GM19099 (cell line): ENCODE measurements around the gene FPR3.

ENCODE experiments used
- POLR2A ChIP-seq: IDR thresholded peaks from 3 replicates; pipeline ENCODE4 v1.6.1; 2011; ENCODE audit warnings: low read depth; ENCODE audit not compliant: insufficient read length; ENCODE audit errors: extremely low read depth

The FPR3 gene, protein sequence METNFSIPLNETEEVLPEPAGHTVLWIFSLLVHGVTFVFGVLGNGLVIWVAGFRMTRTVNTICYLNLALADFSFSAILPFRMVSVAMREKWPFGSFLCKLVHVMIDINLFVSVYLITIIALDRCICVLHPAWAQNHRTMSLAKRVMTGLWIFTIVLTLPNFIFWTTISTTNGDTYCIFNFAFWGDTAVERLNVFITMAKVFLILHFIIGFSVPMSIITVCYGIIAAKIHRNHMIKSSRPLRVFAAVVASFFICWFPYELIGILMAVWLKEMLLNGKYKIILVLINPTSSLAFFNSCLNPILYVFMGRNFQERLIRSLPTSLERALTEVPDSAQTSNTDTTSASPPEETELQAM

GRCh38 chr19:51794885-51795490, at the start of gene FPR3:
Gene FPR3 (plus strand): TSS chr19:51795157. CDS start chr19:51823749, 28,592 bp downstream.
- TF ChIP-seq POLR2A, result no peak

GRCh38 chr19:51746731-51747130, 48.2 kb upstream of the FPR3 start:
- no peak for TF ChIP-seq POLR2A

DNA sequence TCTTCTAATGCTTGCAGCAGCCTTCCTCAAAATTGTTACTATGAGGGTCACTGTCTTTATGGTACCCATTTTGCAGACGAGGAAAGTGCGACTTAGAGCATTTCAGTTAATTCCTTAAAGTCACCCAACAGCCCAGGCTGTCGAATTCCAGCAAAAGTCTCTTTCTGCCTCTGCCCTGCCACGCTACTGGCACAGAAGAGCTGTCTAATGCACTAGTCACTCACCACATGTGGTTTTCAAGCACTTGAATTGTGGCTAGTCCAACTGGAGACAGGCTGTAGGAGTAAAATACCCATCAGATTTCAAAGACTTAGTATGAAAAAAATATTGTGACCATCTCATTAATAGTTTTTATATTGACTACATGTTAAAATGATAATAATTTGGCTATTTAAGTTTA, 45.0 kb upstream of the FPR3 start:
- no peak for TF ChIP-seq POLR2A

GRCh38 chr19:51750400-51751094, 44.4 kb upstream of the FPR3 start:
- no peak for TF ChIP-seq POLR2A

GRCh38 chr19:51751655-51752054, 43.3 kb upstream of the FPR3 start, which contains the start of gene FPR1:
Gene FPR1 (minus strand): TSS chr19:51751878. CDS start chr19:51746994, 4,884 bp downstream.
- TF ChIP-seq POLR2A, result no peak

- TF ChIP-seq POLR2A, result no peak
Observed at GRCh38 chr19:51754109-51754508, 40.8 kb upstream of the FPR3 start.

DNA sequence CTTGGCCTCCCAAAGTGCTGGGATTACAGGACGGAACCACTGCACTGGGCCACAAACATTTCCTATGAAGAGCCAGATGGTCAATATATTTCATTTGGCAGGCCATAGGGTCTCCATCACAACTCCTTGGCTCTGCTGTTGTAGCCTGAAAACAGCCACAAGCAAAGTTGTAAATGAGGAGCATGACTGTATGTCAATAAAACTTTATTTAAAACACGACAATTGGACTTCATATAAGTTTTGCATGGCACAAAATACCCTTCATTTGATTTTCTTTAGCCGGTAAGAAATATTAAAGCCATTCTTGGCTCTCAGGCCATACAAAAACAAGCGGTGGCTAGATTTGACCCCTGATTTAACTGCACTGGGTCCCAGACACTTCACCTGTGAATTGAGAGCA, 40.2 kb upstream of the FPR3 start:
- TF ChIP-seq POLR2A, result no peak

GRCh38 chr19:51755571-51755970, 39.4 kb upstream of the FPR3 start:
- TF ChIP-seq POLR2A, result no peak

DNA sequence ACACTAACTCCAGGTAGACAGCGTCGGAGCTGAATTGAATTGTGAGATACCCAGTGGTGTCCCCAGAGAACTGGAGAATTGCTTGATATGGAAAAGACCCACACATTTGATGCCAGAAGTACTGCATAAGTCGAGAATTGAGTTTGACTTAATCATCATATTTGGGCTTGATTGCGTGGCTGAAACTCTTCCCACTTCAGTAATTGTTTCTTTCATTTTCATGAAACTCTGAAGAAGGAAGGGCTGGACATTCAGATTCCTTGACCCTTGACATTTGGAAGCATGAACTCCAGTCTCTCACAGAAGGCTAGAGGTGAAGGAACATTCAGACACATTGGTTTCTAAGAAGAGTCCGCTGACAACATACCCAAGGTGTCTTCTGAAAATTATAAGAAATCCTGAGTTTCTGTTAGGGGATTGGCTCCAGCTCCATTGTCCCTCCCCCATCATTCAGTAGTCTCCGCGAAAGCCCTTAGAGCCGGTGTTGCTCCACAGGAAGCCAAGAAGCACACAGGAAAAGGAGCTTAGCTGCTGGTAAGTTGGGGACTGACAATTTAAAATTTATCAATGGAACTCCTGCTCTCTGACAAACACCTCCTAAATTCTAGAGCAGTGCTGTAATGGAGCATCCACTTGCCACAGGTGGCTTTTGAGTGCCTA, 34.1 kb upstream of the FPR3 start, which contains the start of gene FPR2:
TSS of gene FPR2 (plus strand) at position 484 of the 660 bp plus-strand sequence. CDS start 7,479 bp downstream, outside the sequence.
- TF ChIP-seq POLR2A, result no peak

DNA sequence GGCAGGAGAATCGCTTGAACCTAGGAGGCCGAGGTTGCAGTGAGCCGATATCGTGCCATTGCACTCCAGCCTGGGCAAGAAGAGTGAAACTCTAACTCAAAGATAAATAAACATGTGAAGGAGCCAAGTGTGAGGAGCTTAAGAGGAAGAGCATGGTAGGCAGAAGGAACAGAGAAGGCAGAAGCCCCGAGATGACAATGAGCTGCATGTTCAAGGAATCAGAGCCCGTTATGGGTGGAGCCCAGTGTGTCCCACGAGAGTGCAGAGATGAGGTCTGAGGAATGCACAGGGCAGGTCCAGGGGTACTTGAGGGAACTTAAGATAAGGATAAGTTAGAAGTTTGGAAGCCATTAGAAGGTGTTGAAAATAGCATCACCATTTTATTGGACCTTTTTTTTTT, 33.3 kb upstream of the FPR3 start:
- no peak for TF ChIP-seq POLR2A

DNA sequence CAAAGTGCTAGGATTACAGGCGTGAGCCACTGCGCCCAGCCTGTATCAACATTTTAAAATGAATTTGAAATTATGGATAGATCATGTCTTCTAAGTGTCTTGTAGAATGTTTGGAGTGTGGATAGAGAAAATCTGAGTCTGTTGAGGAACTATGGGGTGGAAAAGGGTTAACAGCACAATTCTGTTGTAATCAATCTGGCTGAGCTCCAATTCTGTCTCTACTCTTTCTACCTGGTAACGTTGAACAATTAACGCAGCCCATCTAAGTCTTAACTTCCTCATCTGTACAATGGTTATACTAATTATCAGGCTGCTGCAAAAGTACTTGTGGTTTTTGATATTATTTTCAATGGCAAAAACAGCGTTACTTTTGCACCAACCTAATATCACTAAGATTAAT, 29.9 kb upstream of the FPR3 start:
- TF ChIP-seq POLR2A, result no peak

DNA sequence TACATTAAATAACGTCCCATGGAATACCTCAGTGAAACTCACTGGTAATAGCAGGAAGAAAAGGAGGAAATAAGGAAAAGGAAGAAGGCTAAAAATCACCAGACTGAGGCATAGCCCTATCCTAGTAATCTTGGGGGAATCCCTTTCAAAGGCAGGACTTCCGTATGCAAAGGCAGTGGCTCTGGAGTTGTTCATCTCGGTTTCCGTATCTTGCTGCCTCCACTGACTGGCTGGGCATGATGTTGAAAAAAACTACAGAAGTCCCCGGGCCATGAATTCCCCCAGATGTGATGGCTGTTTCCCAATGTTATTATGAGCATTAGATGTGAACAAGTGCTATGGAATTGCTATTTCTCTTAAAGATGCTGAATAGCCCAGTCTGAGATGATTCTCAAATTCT, 28.5 kb upstream of the FPR3 start:
- TF ChIP-seq POLR2A, result no peak

GRCh38 chr19:51771376-51772130, 23.4 kb upstream of the FPR3 start:
- TF ChIP-seq POLR2A, result no peak

GRCh38 chr19:51772977-51773376, 22.0 kb upstream of the FPR3 start:
- TF ChIP-seq POLR2A, result no peak
